Neural cell (in vitro differentiated cells): ENCODE data around the gene KLF9. TPM values are rescaled to one million over a fixed set of nuclear protein-coding genes. Genes with fewer than 3 reads are reported as not detected.

Experiments used
- H2AFZ ChIP-seq: fragments of 200-600, 300-800 bp; sonication (generic), shearing (Covaris generic); 2 replicates; pipeline ENCODE4 v1.6.0; 2014; ENCODE audit warnings: low read depth, mild to moderate bottlenecking, antibody characterized with exemption, low read length, moderate library complexity
- H3F3A ChIP-seq: fragments of 200-600 bp; shearing (Covaris generic); 2 replicates; pipeline ENCODE4 v1.6.1; 2016; ENCODE audit warnings: mild to moderate bottlenecking, moderate library complexity, mixed read lengths, antibody characterized with exemption, low read length; ENCODE audit not compliant: insufficient read depth, poor library complexity, severe bottlenecking
- H3K27ac ChIP-seq: fragments of 200-600, 300-800 bp; sonication (generic), shearing (Covaris generic); 2 replicates; pipeline ENCODE4 v1.5.1; 2014; ENCODE audit warnings: mild to moderate bottlenecking, low read length, moderate library complexity
- H3K27me3 ChIP-seq: fragments of 300-800, 200-600 bp; sonication (generic), shearing (Covaris generic); 2 replicates; pipeline ENCODE4 v1.6.0; 2014; ENCODE audit warnings: mild to moderate bottlenecking, low read depth, low read length, moderate library complexity; ENCODE audit not compliant: insufficient read depth
- H3K36me3 ChIP-seq: fragments of 300-800, 200-600 bp; sonication (generic), shearing (Covaris generic); 2 replicates; pipeline ENCODE4 v1.5.1; 2014; ENCODE audit warnings: mild to moderate bottlenecking, antibody characterized with exemption, low read length, moderate library complexity; ENCODE audit not compliant: insufficient read depth
- H3K4me2 ChIP-seq: fragments of 300-800, 200-600 bp; sonication (generic), shearing (Covaris generic); 2 replicates; pipeline ENCODE4 v1.6.0; 2014; ENCODE audit warnings: mild to moderate bottlenecking, low read length
- H3K4me3 ChIP-seq: fragments of 300-800, 200-600 bp; sonication (generic), shearing (Covaris generic); 2 replicates; pipeline ENCODE4 v1.5.1; 2014; ENCODE audit warnings: mild to moderate bottlenecking, low read length, moderate library complexity
- H3K79me2 ChIP-seq: fragments of 200-600 bp; shearing (Covaris generic); replicated peaks from 2 replicates; pipeline ENCODE4 v1.6.0; 2014; ENCODE audit warnings: mild to moderate bottlenecking, low read length, moderate library complexity; ENCODE audit not compliant: insufficient read depth
- H3K9ac ChIP-seq: fragments of 300-800, 200-600 bp; sonication (generic), shearing (Covaris generic); 2 replicates; pipeline ENCODE4 v1.6.1; 2016; ENCODE audit warnings: mild to moderate bottlenecking, low read length, mixed read lengths
- H3K9me2 ChIP-seq: fragments of 200-600 bp; shearing (Covaris generic); 2 replicates; pipeline ENCODE4 v1.6.1; 2016; ENCODE audit warnings: mild to moderate bottlenecking, low read length, mixed read lengths; ENCODE audit not compliant: insufficient read depth
- H3K9me3 ChIP-seq: fragments of 200-600, 300-800 bp; sonication (generic), shearing (Covaris generic); 2 replicates; pipeline ENCODE4 v1.6.1; 2016; ENCODE audit warnings: mild to moderate bottlenecking, mixed run types, low read length, moderate library complexity, mixed read lengths
- H4K20me1 ChIP-seq: fragments of 200-600 bp; shearing (Covaris generic); 2 replicates; pipeline ENCODE4 v1.6.1; 2016; ENCODE audit warnings: mild to moderate bottlenecking, mixed run types; ENCODE audit not compliant: insufficient read depth
- CTCF ChIP-seq: fragments of 450-650 bp; IDR thresholded peaks from 2 replicates; pipeline ENCODE4 v1.5.1; 2014; ENCODE audit warnings: antibody characterized with exemption, mild to moderate bottlenecking, moderate library complexity; ENCODE audit not compliant: poor library complexity, severe bottlenecking
- EP300 ChIP-seq: fragments of 450-650 bp; conservative IDR thresholded peaks from 2 replicates; pipeline ENCODE4 v1.6.1; 2014; ENCODE audit warnings: antibody characterized with exemption, mild to moderate bottlenecking, moderate library complexity; ENCODE audit not compliant: poor library complexity, severe bottlenecking
- EZH2 ChIP-seq: fragments of 200-600, 300-800 bp; shearing (Covaris generic), sonication (generic); IDR thresholded peaks from 2 replicates; pipeline ENCODE4 v1.6.1; 2014; ENCODE audit warnings: antibody characterized with exemption, low read length, borderline replicate concordance, mild to moderate bottlenecking; ENCODE audit not compliant: insufficient read depth, poor library complexity, severe bottlenecking
- MXI1 ChIP-seq: fragments of 450-650 bp; conservative IDR thresholded peaks from 2 replicates; pipeline ENCODE4 v1.6.1; 2014; ENCODE audit warnings: antibody characterized with exemption, mild to moderate bottlenecking; ENCODE audit not compliant: poor library complexity, severe bottlenecking
- POLR2AphosphoS5 ChIP-seq: IDR thresholded peaks from 2 replicates; pipeline ENCODE4 v1.6.1; 2012
- RAD21 ChIP-seq: fragments of 450-650 bp; conservative IDR thresholded peaks from 2 replicates; pipeline ENCODE4 v1.6.1; 2014; ENCODE audit warnings: antibody characterized with exemption, mild to moderate bottlenecking, moderate library complexity
- REST ChIP-seq: IDR thresholded peaks from 2 replicates; pipeline ENCODE4 v1.6.1; 2012; ENCODE audit warnings: borderline replicate concordance
- SMC3 ChIP-seq: fragments of 450-650 bp; conservative IDR thresholded peaks from 2 replicates; pipeline ENCODE4 v1.6.1; 2014; ENCODE audit warnings: antibody characterized with exemption, mild to moderate bottlenecking, moderate library complexity; ENCODE audit not compliant: poor library complexity
- TAF1 ChIP-seq: IDR thresholded peaks from 2 replicates; pipeline ENCODE4 v1.6.1; 2012; ENCODE audit warnings: low read depth
- polyA plus RNA-seq: library from polyadenylated mRNA; depleted of rRNA; stranded (reverse); fragments of >200 nt; gene quantifications from 2 replicates; pipeline ENCODE4 v1.2.3, GENCODE V29; 2014

KLF9 gene
- polyA plus RNA-seq, 1 donor from 2014 or later, result 0.11 TPM

GRCh38 chr9:70389621-70390266, 24.7 kb downstream of the KLF9 start:
- TF ChIP-seq EZH2 (no peak), EP300 (no peak), REST (no peak), MXI1 (no peak), TAF1 (no peak), CTCF (no peak), RAD21 (no peak), SMC3 (no peak), POLR2AphosphoS5 (no peak)
- H3K79me2 ChIP-seq, result no peaks in the 10 kb centered on the region
- no peaks in the 10 kb centered on the region for H3K36me3 ChIP-seq
- H4K20me1 ChIP-seq, result no peaks in the 10 kb centered on the region
- H3K9me3 ChIP-seq, result no peaks in the 10 kb centered on the region
- no peaks in the 10 kb centered on the region for H3K27me3 ChIP-seq
- no peaks in the 10 kb centered on the region for H3F3A ChIP-seq
- H3K4me3 ChIP-seq, result no peak overlapping the region
- H3K4me2 ChIP-seq, result no peak overlapping the region
- H3K27ac ChIP-seq, result no peak overlapping the region
- no peaks in the 10 kb centered on the region for H3K9me2 ChIP-seq
- H3K9ac ChIP-seq, result no peak overlapping the region
- no peak overlapping the region for H2AFZ ChIP-seq

- no peaks in the 10 kb centered on the region for H3F3A ChIP-seq
Observed at GRCh38 chr9:70389188-70389587, 25.3 kb downstream of the KLF9 start.

More at GRCh38 chr9:70389188-70389587, 25.3 kb downstream of the KLF9 start:
- Histone ChIP-seq H3K79me2 (no peaks in the 10 kb centered on the region), H3K36me3 (no peaks in the 10 kb centered on the region), H3K27ac (no peak overlapping the region), H3K4me2 (no peak overlapping the region), H3K9me3 (no peaks in the 10 kb centered on the region), H3K4me3 (no peak overlapping the region), H3K9ac (no peak overlapping the region), H4K20me1 (no peaks in the 10 kb centered on the region), H3K9me2 (no peaks in the 10 kb centered on the region), H2AFZ (no peak overlapping the region), H3K27me3 (no peaks in the 10 kb centered on the region)
- TF ChIP-seq EP300, result no peak
- TF ChIP-seq EZH2, result no peak
- no peak for TF ChIP-seq SMC3
- TF ChIP-seq RAD21, result no peak
- TF ChIP-seq REST, result no peak
- no peak for TF ChIP-seq TAF1
- TF ChIP-seq POLR2AphosphoS5, result no peak
- no peak for TF ChIP-seq CTCF
- no peak for TF ChIP-seq MXI1
